ENCODE measurements around the gene WWOX.

The WWOX gene

GRCh38 chr16:78431004-78431670 lies 331.7 kb downstream of the WWOX start (continued):
- TF ChIP-seq CSRNP3 (CRISPR knock-in tag; IDR thresholded peaks at IDR 0.05) (no peak), SNAI2 (CRISPR knock-in tag; IDR thresholded peaks at IDR 0.05) (no peak), RARB (CRISPR knock-in tag; IDR thresholded peaks at IDR 0.05) (no peak)

DNA sequence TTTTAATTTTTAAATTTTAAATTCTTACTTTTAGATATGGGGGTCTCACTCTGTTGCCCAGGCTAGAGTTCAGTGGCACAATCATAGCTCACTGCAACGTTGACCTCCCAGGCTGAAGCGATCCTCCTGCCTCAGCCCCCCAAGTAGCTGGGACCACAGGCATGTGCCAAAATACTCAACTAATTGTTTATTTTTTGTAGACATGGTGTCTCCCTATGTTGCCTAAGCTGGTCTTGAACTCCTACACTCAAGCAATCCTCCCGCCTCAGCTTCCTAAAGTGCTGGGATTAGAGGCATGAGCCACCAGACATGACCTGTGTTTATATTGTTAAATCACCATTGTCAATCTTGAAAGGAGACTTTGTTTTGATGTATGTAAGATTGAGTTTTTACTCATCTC lies 332.2 kb downstream of the WWOX start:
- TF ChIP-seq ZNF8 (CRISPR knock-in tag; IDR thresholded peaks at IDR 0.05) = no peak
- TF ChIP-seq ARNTL (CRISPR knock-in tag; IDR thresholded peaks at IDR 0.05; ENCODE audit: borderline replicate concordance, low read depth) = no peak
- TF ChIP-seq SNAI2 (CRISPR knock-in tag; IDR thresholded peaks at IDR 0.05) = no peak
- no peak for TF ChIP-seq POU6F1 (CRISPR knock-in tag; IDR thresholded peaks at IDR 0.05; ENCODE audit: borderline replicate concordance, low read depth)
- TF ChIP-seq TOX (CRISPR knock-in tag; IDR thresholded peaks at IDR 0.05; ENCODE audit: borderline replicate concordance) = no peak
- no peak for ATAC-seq

DNA sequence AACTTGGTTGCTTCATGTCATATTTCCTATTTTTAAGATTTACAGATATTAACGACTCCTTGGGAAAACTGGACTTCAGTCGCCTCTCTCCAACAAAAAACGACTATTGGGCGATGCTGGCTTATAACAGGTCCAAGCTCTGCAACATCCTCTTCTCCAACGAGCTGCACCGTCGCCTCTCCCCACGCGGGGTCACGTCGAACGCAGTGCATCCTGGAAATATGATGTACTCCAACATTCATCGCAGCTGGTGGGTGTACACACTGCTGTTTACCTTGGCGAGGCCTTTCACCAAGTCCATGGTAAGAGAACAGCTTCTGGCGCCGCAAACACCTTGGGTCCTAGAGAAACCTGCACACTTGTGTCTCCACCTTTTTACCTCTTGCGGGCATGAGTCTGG lies 333.0 kb downstream of the WWOX start:
- no peak for TF ChIP-seq ZFP3 (CRISPR knock-in tag; IDR thresholded peaks at IDR 0.05)
- no peak for ATAC-seq

- no peak for TF ChIP-seq ESRRG (CRISPR knock-in tag; IDR thresholded peaks at IDR 0.05)
- no peak for TF ChIP-seq TSHZ2 (CRISPR knock-in tag; IDR thresholded peaks at IDR 0.05)
- TF ChIP-seq ZC3H10 (CRISPR knock-in tag; IDR thresholded peaks at IDR 0.05) = no peak
- TF ChIP-seq CREB5 (CRISPR knock-in tag; IDR thresholded peaks at IDR 0.05; ENCODE audit: low read depth) = no peak
- no peak for TF ChIP-seq ARNTL (CRISPR knock-in tag; IDR thresholded peaks at IDR 0.05; ENCODE audit: borderline replicate concordance, low read depth)
- no peak for ATAC-seq
These were observed 333.7 kb downstream of the WWOX start for GRCh38 chr16:78433116-78433515.

DNA sequence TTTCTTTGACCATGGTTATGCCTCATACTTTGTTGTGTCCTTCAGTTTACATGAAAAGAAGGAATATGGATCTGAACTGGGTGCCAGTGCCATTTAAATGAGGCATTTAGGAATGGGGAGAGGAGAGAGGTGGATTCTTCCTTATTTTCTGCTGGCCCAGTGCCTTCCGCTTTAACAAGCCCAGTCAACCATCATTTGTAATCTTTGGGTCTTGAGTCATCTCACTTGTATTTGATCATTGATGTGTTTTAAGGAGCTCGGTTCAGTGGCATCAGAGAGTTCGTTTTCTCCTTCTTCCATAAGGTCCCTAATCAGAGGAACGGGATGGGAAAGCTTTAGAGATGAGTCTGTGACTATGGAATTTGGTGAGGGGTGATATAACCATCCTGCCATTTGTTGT lies 334.9 kb downstream of the WWOX start:
- TF ChIP-seq CSDC2 (CRISPR knock-in tag; IDR thresholded peaks at IDR 0.05) (no peak), SNAI2 (CRISPR knock-in tag; IDR thresholded peaks at IDR 0.05) (no peak)
- no peak for ATAC-seq

DNA sequence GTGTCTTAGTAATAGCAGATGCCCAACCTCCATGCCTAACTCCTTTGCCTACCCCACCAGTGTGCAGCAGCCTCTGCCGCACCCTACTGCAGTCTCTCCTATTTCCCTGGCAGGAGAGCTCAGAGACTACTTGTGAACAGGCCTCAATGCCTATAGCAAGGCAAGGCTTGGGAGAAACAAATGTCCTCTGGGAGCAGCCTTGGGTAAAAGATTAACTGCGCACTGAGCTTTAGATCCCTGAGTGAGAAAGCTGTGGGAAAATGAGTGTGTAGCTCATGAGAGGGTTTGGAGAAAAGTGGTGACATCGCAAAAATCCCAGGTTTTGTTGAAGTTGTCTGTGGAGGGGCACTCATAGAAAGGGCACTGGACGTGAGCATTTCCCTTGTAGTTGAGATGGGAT lies 335.8 kb downstream of the WWOX start:
- ATAC-seq = no peak

More for the DNA sequence above, 335.8 kb downstream of the WWOX start:
- TF ChIP-seq BACH2 (CRISPR knock-in tag; IDR thresholded peaks at IDR 0.05; ENCODE audit: borderline replicate concordance) (no peak), ISL1 (CRISPR knock-in tag; IDR thresholded peaks at IDR 0.05) (no peak), RARB (CRISPR knock-in tag; IDR thresholded peaks at IDR 0.05) (no peak), TSHZ2 (CRISPR knock-in tag; IDR thresholded peaks at IDR 0.05) (no peak), ZFP30 (CRISPR knock-in tag; IDR thresholded peaks at IDR 0.05) (no peak), CREB5 (CRISPR knock-in tag; IDR thresholded peaks at IDR 0.05; ENCODE audit: low read depth) (no peak), ZNF70 (CRISPR knock-in tag; IDR thresholded peaks at IDR 0.05) (no peak), ZNF8 (CRISPR knock-in tag; IDR thresholded peaks at IDR 0.05) (no peak)

All from SK-N-SH treated with all-trans-retinoic acid at 6 μM for 48 hours (cell line).